MM.1S (cell line): Measurements from ENCODE around the gene DCAF4.

Experiments used
- DNase-seq: peaks from one replicate; pipeline ENCODE4 v3.0.0-alpha.2; 2015
- H2AFZ ChIP-seq: fragments of 300-600 bp; sonication (generic); 2 replicates; pipeline ENCODE4 v1.6.0; 2016; ENCODE audit warnings: antibody characterized with exemption, low read length
- H3F3A ChIP-seq: fragments of 300-600 bp; sonication (generic); 2 replicates; pipeline ENCODE4 v1.6.1; 2016; ENCODE audit warnings: mild to moderate bottlenecking, antibody characterized with exemption, low read length, moderate library complexity, mixed read lengths; ENCODE audit not compliant: insufficient read depth
- H3K27ac ChIP-seq: fragments of 300-600 bp; sonication (generic); 2 replicates; pipeline ENCODE4 v1.5.1; 2016; ENCODE audit warnings: mild to moderate bottlenecking, low read length
- H3K27me3 ChIP-seq: fragments of 300-600 bp; sonication (generic); replicated peaks from 2 replicates; pipeline ENCODE4 v1.6.0; 2016; ENCODE audit warnings: low read length; ENCODE audit not compliant: insufficient read depth
- H3K36me3 ChIP-seq: fragments of 300-600 bp; sonication (generic); replicated peaks from 2 replicates; pipeline ENCODE4 v1.6.1; 2016; ENCODE audit warnings: mild to moderate bottlenecking, low read length, mixed read lengths; ENCODE audit not compliant: insufficient read depth
- H3K4me1 ChIP-seq: fragments of 300-600 bp; sonication (generic); 2 replicates; pipeline ENCODE4 v1.6.1; 2016; ENCODE audit warnings: low read length, mixed read lengths
- H3K4me2 ChIP-seq: fragments of 300-600 bp; sonication (generic); 2 replicates; pipeline ENCODE4 v1.6.0; 2016; ENCODE audit warnings: low read depth, low read length
- H3K4me3 ChIP-seq: fragments of 300-600 bp; sonication (generic); 2 replicates; pipeline ENCODE4 v1.5.1; 2016; ENCODE audit warnings: low read length, mixed read lengths
- H3K79me2 ChIP-seq: fragments of 300-600 bp; sonication (generic); 2 replicates; pipeline ENCODE4 v1.6.1; 2016; ENCODE audit warnings: mixed run types, low read length, mixed read lengths
- H3K9ac ChIP-seq: fragments of 300-600 bp; sonication (generic); 2 replicates; pipeline ENCODE4 v1.6.1; 2016; ENCODE audit warnings: low read length, mixed read lengths
- H3K9me2 ChIP-seq: fragments of 300-600 bp; sonication (generic); replicated peaks from 2 replicates; pipeline ENCODE4 v1.6.1; 2016; ENCODE audit warnings: mild to moderate bottlenecking, low read length, mixed read lengths; ENCODE audit not compliant: insufficient read depth
- H3K9me3 ChIP-seq: fragments of 300-600 bp; sonication (generic); replicated peaks from 2 replicates; pipeline ENCODE4 v1.6.1; 2016; ENCODE audit warnings: mild to moderate bottlenecking, low read length, mixed read lengths; ENCODE audit not compliant: insufficient read depth
- H4K20me1 ChIP-seq: fragments of 300-600 bp; sonication (generic); 2 replicates; pipeline ENCODE4 v1.6.1; 2016; ENCODE audit warnings: mild to moderate bottlenecking, low read length, moderate library complexity, mixed read lengths; ENCODE audit not compliant: insufficient read depth
- EZH2 ChIP-seq: fragments of 300-600 bp; sonication (generic); optimal IDR thresholded peaks from 2 replicates; pipeline ENCODE3; 2017; ENCODE audit warnings: low read depth, mild to moderate bottlenecking, antibody characterized with exemption, low read length, mixed read lengths
- EZH2phosphoT487 ChIP-seq: fragments of 300-600 bp; sonication (generic); IDR thresholded peaks from 2 replicates; pipeline ENCODE4 v1.6.1; 2018; ENCODE audit warnings: antibody characterized with exemption, low read length
- TF ChIP-seq, protein P1 (sequence below): fragments of 300-600 bp; sonication (generic); IDR thresholded peaks from 2 replicates; pipeline ENCODE4 v1.5.1; 2016; ENCODE audit warnings: antibody characterized with exemption, low read length, mixed read lengths

Gene DCAF4

DNA sequence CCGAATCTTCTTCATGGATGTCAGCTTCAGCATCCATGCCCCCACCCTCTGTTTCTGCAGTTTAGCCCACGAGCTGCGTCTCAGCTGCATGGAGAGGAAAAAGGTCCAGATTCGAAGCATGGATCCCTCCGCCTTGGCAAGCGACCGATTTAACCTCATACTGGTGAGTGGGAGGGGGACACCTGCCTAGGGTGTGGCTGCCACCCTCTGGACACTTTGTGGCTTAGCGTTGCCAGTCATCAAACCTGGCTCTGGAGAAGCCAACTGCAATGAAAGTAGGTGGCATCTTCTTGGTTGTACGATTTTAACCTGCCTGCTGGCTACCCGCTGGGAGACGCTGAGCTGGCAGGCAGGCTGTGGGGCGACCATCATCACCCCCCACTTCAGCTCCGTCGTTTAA, 16.7 kb downstream of the DCAF4 start:
- TF ChIP-seq EZH2phosphoT487 (no peak), EZH2 (no peak)
- TF ChIP-seq, protein P1, sequence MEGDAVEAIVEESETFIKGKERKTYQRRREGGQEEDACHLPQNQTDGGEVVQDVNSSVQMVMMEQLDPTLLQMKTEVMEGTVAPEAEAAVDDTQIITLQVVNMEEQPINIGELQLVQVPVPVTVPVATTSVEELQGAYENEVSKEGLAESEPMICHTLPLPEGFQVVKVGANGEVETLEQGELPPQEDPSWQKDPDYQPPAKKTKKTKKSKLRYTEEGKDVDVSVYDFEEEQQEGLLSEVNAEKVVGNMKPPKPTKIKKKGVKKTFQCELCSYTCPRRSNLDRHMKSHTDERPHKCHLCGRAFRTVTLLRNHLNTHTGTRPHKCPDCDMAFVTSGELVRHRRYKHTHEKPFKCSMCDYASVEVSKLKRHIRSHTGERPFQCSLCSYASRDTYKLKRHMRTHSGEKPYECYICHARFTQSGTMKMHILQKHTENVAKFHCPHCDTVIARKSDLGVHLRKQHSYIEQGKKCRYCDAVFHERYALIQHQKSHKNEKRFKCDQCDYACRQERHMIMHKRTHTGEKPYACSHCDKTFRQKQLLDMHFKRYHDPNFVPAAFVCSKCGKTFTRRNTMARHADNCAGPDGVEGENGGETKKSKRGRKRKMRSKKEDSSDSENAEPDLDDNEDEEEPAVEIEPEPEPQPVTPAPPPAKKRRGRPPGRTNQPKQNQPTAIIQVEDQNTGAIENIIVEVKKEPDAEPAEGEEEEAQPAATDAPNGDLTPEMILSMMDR, result no peak
- Histone ChIP-seq H2AFZ (no peak overlapping the region), H3K36me3 (no peaks in the 10 kb centered on the region), H3K9me3 (no peaks in the 10 kb centered on the region), H3K79me2 (no peaks in the 10 kb centered on the region), H3K4me1 (no peaks in the 10 kb centered on the region), H3K27me3 (no peaks in the 10 kb centered on the region), H3K4me3 (no peak overlapping the region), H3K27ac (no peak overlapping the region), H4K20me1 (no peaks in the 10 kb centered on the region), H3K9ac (no peak overlapping the region), H3K9me2 (no peaks in the 10 kb centered on the region), H3F3A (no peaks in the 10 kb centered on the region), H3K4me2 (no peak overlapping the region)
- no peak for DNase-seq

DNA sequence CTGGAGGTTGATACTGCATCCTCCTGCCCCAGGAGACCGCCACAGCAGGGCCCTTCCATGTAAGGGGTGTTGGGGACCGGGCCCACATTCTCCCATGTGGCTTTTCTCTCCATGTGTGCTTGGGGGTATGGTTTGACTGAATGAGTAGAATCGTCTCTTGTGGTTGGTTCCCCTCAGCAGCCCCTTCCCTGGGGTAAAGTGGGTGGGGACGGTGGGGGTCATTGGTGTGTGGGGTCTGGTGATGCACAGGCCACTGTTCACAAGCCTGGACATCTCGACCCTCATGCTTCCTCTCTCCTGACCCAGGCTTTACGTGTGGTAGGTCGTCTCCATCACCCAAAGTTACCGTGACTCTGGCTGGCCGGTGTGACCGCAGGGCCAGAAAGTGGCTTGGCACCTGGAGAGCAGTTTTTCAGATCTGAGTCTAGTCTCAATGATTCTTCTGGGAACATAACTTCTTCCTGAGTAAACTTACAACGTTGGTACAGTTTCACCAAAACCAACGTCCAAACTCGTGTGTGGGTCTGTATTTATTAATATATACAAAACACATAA, 17.7 kb downstream of the DCAF4 start:
- H3K9me2 ChIP-seq, result no peaks in the 10 kb centered on the region
- no peaks in the 10 kb centered on the region for H3K9me3 ChIP-seq
- H3K79me2 ChIP-seq, result no peaks in the 10 kb centered on the region
- DNase-seq, result no peak
- no peak overlapping the region for H3K9ac ChIP-seq
- H3K4me2 ChIP-seq, result no peak overlapping the region
- H2AFZ ChIP-seq, result no peak overlapping the region
- H4K20me1 ChIP-seq, result no peaks in the 10 kb centered on the region
- H3K27ac ChIP-seq, result no peak overlapping the region
- no peaks in the 10 kb centered on the region for H3K27me3 ChIP-seq
- H3K4me3 ChIP-seq, result no peak overlapping the region
- H3K4me1 ChIP-seq, result no peaks in the 10 kb centered on the region
- TF ChIP-seq, protein P1, result no peak
- no peak for TF ChIP-seq EZH2phosphoT487
- no peak for TF ChIP-seq EZH2
- no peaks in the 10 kb centered on the region for H3F3A ChIP-seq
- H3K36me3 ChIP-seq, result no peaks in the 10 kb centered on the region

DNA sequence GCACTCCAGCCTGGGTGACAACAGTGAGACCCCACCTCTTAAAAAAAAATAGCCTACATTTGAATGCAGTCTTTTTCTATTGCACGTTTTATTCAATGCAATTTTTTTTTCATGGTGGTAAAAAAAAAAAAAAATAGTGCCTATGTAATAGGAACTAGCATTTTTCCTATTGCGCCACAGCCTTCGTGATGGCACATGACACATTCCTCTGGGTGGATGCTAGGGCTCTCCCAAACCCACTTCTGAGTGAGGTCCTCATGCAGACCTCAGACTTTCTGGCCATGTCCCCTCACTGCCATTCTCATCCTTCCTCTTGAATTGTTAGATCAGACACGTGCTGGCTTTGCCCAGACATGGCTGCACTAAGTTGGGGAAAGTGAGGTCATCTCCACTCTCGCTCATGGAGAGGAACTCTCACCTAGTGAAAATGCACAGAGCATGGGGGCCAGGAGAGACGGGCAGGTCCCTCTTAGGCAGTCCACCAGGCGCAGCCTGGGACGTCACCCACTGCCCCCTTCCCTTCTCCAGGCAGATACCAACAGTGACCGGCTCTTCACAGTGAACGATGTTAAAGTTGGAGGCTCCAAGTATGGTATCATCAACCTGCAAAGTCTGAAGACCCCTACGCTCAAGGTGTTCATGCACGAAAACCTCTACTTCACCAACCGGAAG, 19.2 kb downstream of the DCAF4 start:
- no peaks in the 10 kb centered on the region for H3K79me2 ChIP-seq
- H3K4me1 ChIP-seq, result no peaks in the 10 kb centered on the region
- H3K4me2 ChIP-seq, result no peak overlapping the region
- no peaks in the 10 kb centered on the region for H3K27me3 ChIP-seq
- no peak overlapping the region for H2AFZ ChIP-seq
- H3K36me3 ChIP-seq, result no peaks in the 10 kb centered on the region
- no peaks in the 10 kb centered on the region for H4K20me1 ChIP-seq
- no peaks in the 10 kb centered on the region for H3K9me2 ChIP-seq
- DNase-seq, result no peak
- H3K9me3 ChIP-seq, result no peaks in the 10 kb centered on the region
- H3F3A ChIP-seq, result no peaks in the 10 kb centered on the region
- no peak overlapping the region for H3K27ac ChIP-seq
- no peak overlapping the region for H3K9ac ChIP-seq
- no peak overlapping the region for H3K4me3 ChIP-seq
- TF ChIP-seq EZH2 (no peak), EZH2phosphoT487 (no peak)
- TF ChIP-seq, protein P1, result no peak
